Aorta (tissue), 4 donors: ENCODE results near the gene NMUR1. TPM values are rescaled to one million over a fixed set of nuclear protein-coding genes. Genes with fewer than 3 reads are reported as not detected.

ENCODE experiments used
- polyA plus RNA-seq, 2 donors: library from polyadenylated mRNA; stranded (reverse); fragments of 200-250 nt; gene quantifications; one replicate each; pipeline ENCODE4 v1.2.3, GENCODE V29; 2013
- total RNA-seq, 2 donors: library from RNA; stranded (reverse); fragmentation: NEBNext Ultra II Directional; extraction: Animal tissue kit (Norgen Biotek cat#: 25700); gene quantifications; one replicate each; pipeline ENCODE4 v1.2.1, GENCODE V29; 2021
- donor health status: healthy with polysubstance abuse.
- donor health status: Bipolar disorder and iron deficiency.
- donor health status: DM: no; HTN: no; CAD: no.
- donor health status: DM: yes; HTN: yes; CAD: no.

The NMUR1 gene
- total and polyA plus RNA-seq, 4 donors: 0.15 to 2.1 (median 0.36) TPM; not detected in 1

Other genes starting within 250 kb of the NMUR1 start
- 1 to 10 TPM; 4.0 to 6.7 TPM for gene B3GNT7, start 134.7 kb downstream of the NMUR1 start, total RNA-seq
- gene B3GNT7, start 134.7 kb downstream of the NMUR1 start, polyA plus RNA-seq: 1 to 10 TPM in 1 of 2 donors, under 1 TPM in 1; 0.56 to 3.5 TPM
- gene NCL, start 66.0 kb downstream of the NMUR1 start, total RNA-seq: 100 to 1,000 TPM; 294 to 408 TPM
- gene NCL, start 66.0 kb downstream of the NMUR1 start, polyA plus RNA-seq: 100 to 1,000 TPM; 178 to 186 TPM
- gene TEX44, start 62.4 kb upstream of the NMUR1 start, total RNA-seq: not detected
- gene TEX44, start 62.4 kb upstream of the NMUR1 start, polyA plus RNA-seq: not detected
- gene PTMA, start 178.1 kb upstream of the NMUR1 start, total RNA-seq: 100 to 1,000 TPM; 792 to 882 TPM
- gene PTMA, start 178.1 kb upstream of the NMUR1 start, polyA plus RNA-seq: 1,000 to 10,000 TPM; 1,255 to 2,243 TPM